Measurements from ENCODE around the gene KIAA1217. TPM values are rescaled to one million over a fixed set of nuclear protein-coding genes. Genes with fewer than 3 reads are reported as not detected.

KIAA1217 gene
- total RNA-seq, 1 donor from 2014 or later: 73.2 TPM

DNA sequence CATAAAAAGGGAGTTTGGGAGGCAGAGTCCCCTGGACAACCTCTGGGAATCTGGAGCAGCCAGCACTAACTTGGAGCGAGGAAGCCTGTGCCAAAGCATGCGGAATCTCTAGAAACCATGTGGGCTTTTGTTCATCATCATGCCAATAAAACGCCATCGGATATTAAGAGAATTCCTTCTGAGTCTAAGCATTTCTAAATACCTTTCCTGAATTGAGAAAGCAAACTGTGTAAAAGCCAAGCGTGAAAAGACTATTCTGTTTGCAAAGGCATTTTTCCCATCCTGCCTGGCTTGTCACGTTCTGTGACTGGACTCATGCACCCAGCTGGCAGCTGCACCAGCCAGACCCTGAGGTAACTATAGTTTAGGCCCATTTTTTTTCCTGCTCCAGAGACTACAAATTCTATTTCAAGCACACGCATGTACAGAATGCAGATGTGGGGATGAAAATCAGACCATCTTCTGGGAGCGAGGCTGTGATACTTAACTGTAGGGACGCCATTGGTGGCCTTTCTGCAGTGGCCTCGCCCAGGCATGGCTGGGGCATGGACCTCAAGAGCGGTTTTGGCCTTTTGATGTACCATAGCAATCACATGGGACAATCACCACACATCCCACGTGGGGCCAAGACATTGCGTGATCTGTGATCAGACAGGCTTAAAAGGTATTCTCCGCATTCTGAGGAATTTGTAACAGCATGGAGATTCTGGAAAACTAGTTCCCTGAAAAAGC is 218.9 kb downstream of the KIAA1217 start:
- no peaks in the 10 kb centered on the region for H3K9me3 Mint-ChIP-seq
- no peak for DNase-seq (ENCODE audit: extremely low spot score, unreplicated experiment)
- peaks cover 5% of the 10 kb centered on the region for H3K4me1 Mint-ChIP-seq (ENCODE audit: unreplicated experiment)
- H3K27ac Mint-ChIP-seq: no peak overlapping the region
- no peaks in the 10 kb centered on the region for H3K27me3 Mint-ChIP-seq
- H3K4me3 Mint-ChIP-seq: no peak overlapping the region
- TF ChIP-seq CTCF (conservative IDR thresholded peaks at IDR 0.05): no peak
- peaks cover 11% of the 10 kb centered on the region for H3K36me3 Mint-ChIP-seq

GRCh38 chr10:24428410-24428782 is 219.5 kb downstream of the KIAA1217 start:
- Mint-ChIP-seq H3K4me1 (ENCODE audit: unreplicated experiment) (peaks cover 5% of the 10 kb centered on the region), H3K36me3 (peaks cover 14% of the 10 kb centered on the region), H3K9me3 (no peaks in the 10 kb centered on the region), H3K27me3 (no peaks in the 10 kb centered on the region), H3K4me3 (no peak overlapping the region), H3K27ac (no peak overlapping the region)
- no peak for DNase-seq (ENCODE audit: extremely low spot score, unreplicated experiment)
- TF ChIP-seq CTCF (conservative IDR thresholded peaks at IDR 0.05): no peak

DNA sequence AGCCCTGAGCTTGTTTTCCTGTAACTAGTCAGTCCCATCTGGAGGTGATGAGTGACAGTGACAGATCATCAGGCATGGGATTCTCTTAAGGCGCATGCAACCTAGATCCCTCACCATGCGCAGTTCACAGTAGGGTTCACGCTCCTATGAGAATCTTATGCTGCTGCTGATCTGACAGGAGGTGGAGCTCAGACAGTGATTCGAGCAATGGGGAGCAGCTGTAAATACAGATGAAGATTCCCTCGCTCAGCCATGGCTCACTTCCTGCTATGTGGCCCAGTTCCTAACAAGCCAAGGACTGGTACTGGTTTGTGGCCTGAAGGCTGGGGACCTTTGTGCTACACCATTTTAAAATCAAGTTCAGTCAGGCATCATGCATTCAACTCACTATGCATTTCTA is 221.7 kb downstream of the KIAA1217 start:
- no peaks in the 10 kb centered on the region for H3K9me3 Mint-ChIP-seq
- H3K36me3 Mint-ChIP-seq: peaks cover 28% of the 10 kb centered on the region
- H3K27ac Mint-ChIP-seq: no peak overlapping the region
- no peak for TF ChIP-seq CTCF (conservative IDR thresholded peaks at IDR 0.05)
- no peak for DNase-seq (ENCODE audit: extremely low spot score, unreplicated experiment)
- no peaks in the 10 kb centered on the region for H3K27me3 Mint-ChIP-seq
- H3K4me1 Mint-ChIP-seq (ENCODE audit: unreplicated experiment): peaks cover 5% of the 10 kb centered on the region
- H3K4me3 Mint-ChIP-seq: no peak overlapping the region

DNA sequence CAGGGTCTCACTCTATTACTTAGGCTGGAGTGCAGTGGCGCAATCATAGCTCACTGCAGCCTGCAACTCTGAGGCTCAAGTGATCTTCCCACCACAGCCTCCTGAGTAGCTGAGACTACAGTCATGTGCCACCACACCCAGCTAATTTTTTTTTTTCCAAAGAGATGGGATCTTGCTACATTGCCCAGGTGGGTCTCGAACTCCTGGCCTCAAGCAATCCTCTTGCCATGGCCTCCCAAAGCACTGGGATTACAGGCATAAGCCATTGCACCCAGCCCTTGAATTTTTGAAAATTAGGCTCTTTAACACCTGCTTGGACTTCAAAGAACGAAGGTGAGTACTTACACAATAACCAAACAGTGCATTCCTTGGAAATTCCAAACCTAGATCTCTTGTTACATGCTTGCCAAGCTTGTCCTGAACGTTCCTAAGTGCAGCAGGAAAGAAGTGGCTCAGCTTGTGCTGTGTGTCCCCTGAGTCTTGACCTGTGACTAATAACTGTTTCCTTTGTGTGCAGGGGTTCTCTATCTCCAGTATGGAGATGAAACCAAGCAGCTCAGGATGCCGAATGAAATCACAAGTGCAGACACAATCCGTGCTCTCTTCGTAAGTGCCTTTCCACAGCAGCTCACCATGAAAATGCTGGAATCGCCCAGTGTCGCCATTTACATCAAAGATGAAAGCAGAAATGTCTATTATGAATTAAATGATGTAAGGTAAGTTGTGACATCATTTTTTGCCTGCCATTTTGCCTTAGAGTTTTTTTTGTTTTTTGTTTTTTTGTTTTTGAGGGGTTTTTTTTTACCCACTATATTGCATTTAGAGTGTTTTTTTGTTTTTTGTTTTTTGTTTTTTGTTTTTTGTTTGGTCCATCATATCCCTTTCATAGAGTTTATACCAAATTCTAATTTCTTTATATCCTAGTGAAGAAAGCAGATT is 223.8 kb downstream of the KIAA1217 start:
- no peak for TF ChIP-seq CTCF (conservative IDR thresholded peaks at IDR 0.05)
- H3K36me3 Mint-ChIP-seq: peaks cover 28% of the 10 kb centered on the region

DNA sequence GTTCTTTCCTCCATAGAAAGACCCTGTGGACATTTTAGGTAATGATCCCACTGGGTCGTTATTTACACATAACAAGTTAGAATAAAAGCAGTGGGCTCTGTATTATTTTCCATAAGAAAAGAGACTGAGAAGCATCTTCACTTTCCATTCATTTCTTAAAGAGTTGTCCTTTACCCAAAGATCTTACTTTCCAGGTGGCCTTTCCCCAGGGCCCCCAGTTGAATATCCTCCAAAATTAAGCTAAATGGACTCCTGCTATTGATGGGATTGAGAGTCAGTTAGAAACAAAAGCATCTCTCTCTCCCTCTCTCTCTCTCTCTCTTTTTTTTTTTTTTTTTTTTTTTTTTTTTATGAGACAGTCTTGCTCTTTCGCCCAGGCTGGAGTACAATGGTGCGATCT is 224.8 kb downstream of the KIAA1217 start:
- peaks cover 34% of the 10 kb centered on the region for H3K36me3 Mint-ChIP-seq
- no peak for DNase-seq (ENCODE audit: extremely low spot score, unreplicated experiment)
- H3K9me3 Mint-ChIP-seq: no peaks in the 10 kb centered on the region
- no peak for TF ChIP-seq CTCF (conservative IDR thresholded peaks at IDR 0.05)
- H3K27me3 Mint-ChIP-seq: no peaks in the 10 kb centered on the region
- no peak overlapping the region for H3K27ac Mint-ChIP-seq
- H3K4me3 Mint-ChIP-seq: no peak overlapping the region
- H3K4me1 Mint-ChIP-seq (ENCODE audit: unreplicated experiment): peaks cover 2% of the 10 kb centered on the region

More for the DNA sequence above, 223.8 kb downstream of the KIAA1217 start:
- Mint-ChIP-seq H3K27me3 (no peaks in the 10 kb centered on the region), H3K4me3 (no peak overlapping the region), H3K27ac (no peak overlapping the region), H3K4me1 (ENCODE audit: unreplicated experiment) (peaks cover 4% of the 10 kb centered on the region), H3K9me3 (no peaks in the 10 kb centered on the region)
- DNase-seq (ENCODE audit: extremely low spot score, unreplicated experiment): no peak
